Measurements from ENCODE around the gene RO60. TPM values are rescaled to one million over a fixed set of nuclear protein-coding genes. Genes with fewer than 3 reads are reported as not detected.

Gene RO60
- total and polyA plus RNA-seq, 3 donors from 2014 or later, result 26.7 to 96.3 (median 95.8) TPM

- no peak for DNase-seq
- no peak for TF ChIP-seq CTCF (IDR thresholded peaks at IDR 0.05)
- no peak for TF ChIP-seq POLR2A (IDR thresholded peaks at IDR 0.05)
- Histone ChIP-seq H3K9me3 (no peaks in the 10 kb centered on the region), H3K27me3 (no peaks in the 10 kb centered on the region), H3K27ac (no peak overlapping the region), H3K36me3 (ENCODE audit: low read depth, missing control alignments) (no peaks in the 10 kb centered on the region), H3K4me1 (no peaks in the 10 kb centered on the region), H3K4me3 (no peak overlapping the region)
- intact Hi-C loops (cut with DNase I; ENCODE audit: low total_unique reads), result no loop called here
These were observed 8.6 kb downstream of the RO60 start for GRCh38 chr1:193068013-193068412.

- DNase-seq, result no peak
- Histone ChIP-seq H3K4me3 (no peak overlapping the region), H3K4me1 (no peaks in the 10 kb centered on the region), H3K27me3 (no peaks in the 10 kb centered on the region), H3K9me3 (no peaks in the 10 kb centered on the region), H3K27ac (no peak overlapping the region), H3K36me3 (ENCODE audit: low read depth, missing control alignments) (no peaks in the 10 kb centered on the region)
- intact Hi-C loops (cut with DNase I; ENCODE audit: low total_unique reads), result no loop called here
- WGBS, 2 donors, result 80 to 87% methylated on average over 4 of the region's 4 CpGs
- TF ChIP-seq POLR2A (IDR thresholded peaks at IDR 0.05) (no peak), CTCF (IDR thresholded peaks at IDR 0.05) (no peak)
These were observed 10.5 kb downstream of the RO60 start for GRCh38 chr1:193069748-193070385.

GRCh38 chr1:193070386-193070753 is 11.0 kb downstream of the RO60 start:
- Histone ChIP-seq H3K27me3 (no peaks in the 10 kb centered on the region), H3K4me1 (no peaks in the 10 kb centered on the region), H3K27ac (no peak overlapping the region), H3K36me3 (ENCODE audit: low read depth, missing control alignments) (no peaks in the 10 kb centered on the region), H3K4me3 (no peak overlapping the region), H3K9me3 (no peaks in the 10 kb centered on the region)
- intact Hi-C loops (cut with DNase I; ENCODE audit: low total_unique reads), result no loop called here
- WGBS, 2 donors, result 69 to 73% methylated on average over 2 of the region's 2 CpGs
- no peak for DNase-seq
- TF ChIP-seq POLR2A (IDR thresholded peaks at IDR 0.05) (no peak), CTCF (IDR thresholded peaks at IDR 0.05) (no peak)

GRCh38 chr1:193070942-193071341 is 11.5 kb downstream of the RO60 start:
- no peak overlapping the region for H3K27ac ChIP-seq
- no peak for TF ChIP-seq CTCF (IDR thresholded peaks at IDR 0.05)
- TF ChIP-seq POLR2A (IDR thresholded peaks at IDR 0.05), result no peak
- intact Hi-C loops (cut with DNase I; ENCODE audit: low total_unique reads), result no loop called here
- H3K4me1 ChIP-seq, result no peaks in the 10 kb centered on the region
- WGBS, 2 donors, result 68 to 76% methylated on average over 5 of the region's 5 CpGs
- no peaks in the 10 kb centered on the region for H3K9me3 ChIP-seq
- H3K27me3 ChIP-seq, result no peaks in the 10 kb centered on the region
- no peak for DNase-seq
- H3K36me3 ChIP-seq (ENCODE audit: low read depth, missing control alignments), result no peaks in the 10 kb centered on the region
- H3K4me3 ChIP-seq, result no peak overlapping the region

GRCh38 chr1:193077991-193078390 is 18.6 kb downstream of the RO60 start:
- Histone ChIP-seq H3K27ac (no peak overlapping the region), H3K9me3 (no peaks in the 10 kb centered on the region), H3K4me3 (no peak overlapping the region), H3K27me3 (no peaks in the 10 kb centered on the region), H3K4me1 (no peaks in the 10 kb centered on the region), H3K36me3 (ENCODE audit: low read depth, missing control alignments) (peaks cover 3% of the 10 kb centered on the region)
- intact Hi-C loops (cut with DNase I; ENCODE audit: low total_unique reads), result no loop called here
- TF ChIP-seq POLR2A (IDR thresholded peaks at IDR 0.05), result no peak
- no peak for TF ChIP-seq CTCF (IDR thresholded peaks at IDR 0.05)
- DNase-seq, result no peak
